Calu3 (cell line): ENCODE results near the gene ALG5. TPM values are rescaled to one million over a fixed set of nuclear protein-coding genes. Genes with fewer than 3 reads are reported as not detected.

Experiments
- BruUV-seq: library from RNA; stranded (reverse); fragments of 400-500 nt; replicated peaks from 2 replicates; lab custom pipeline; 2021; lab: Mats Ljungman, UMichigan
- CTCF ChIA-PET: fragments of 300-600 bp; sonication (Branson Sonifier 250); formaldehyde crosslinking; loops from one replicate; lab custom pipeline; 2022; ENCODE audit warnings: antibody characterized with exemption; lab: Charles Lee
- DNase-seq: peaks from one replicate; pipeline ENCODE4 v3.0.0; 2022
- H3K27ac Mint-ChIP-seq: one replicate; pipeline ENCODE4 v1.8.0; 2022; ENCODE audit warnings: mixed read lengths; ENCODE audit not compliant: unreplicated experiment
- H3K27me3 Mint-ChIP-seq: one replicate; pipeline ENCODE4 v1.8.0; 2022; ENCODE audit warnings: mixed read lengths; ENCODE audit not compliant: unreplicated experiment
- H3K36me3 Mint-ChIP-seq: one replicate; pipeline ENCODE4 v1.8.0; 2022; ENCODE audit warnings: mild to moderate bottlenecking, moderate library complexity, mixed read lengths; ENCODE audit not compliant: insufficient read depth, unreplicated experiment
- H3K4me1 Mint-ChIP-seq: one replicate; pipeline ENCODE4 v1.8.0; 2022; ENCODE audit warnings: mild to moderate bottlenecking, low read depth, mixed read lengths; ENCODE audit not compliant: unreplicated experiment
- H3K4me3 Mint-ChIP-seq: one replicate; pipeline ENCODE4 v1.8.0; 2022; ENCODE audit warnings: mild to moderate bottlenecking, low read depth, moderate library complexity, mixed read lengths; ENCODE audit not compliant: unreplicated experiment
- H3K9me3 Mint-ChIP-seq: one replicate; pipeline ENCODE4 v1.8.0; 2022; ENCODE audit warnings: low read depth, mixed read lengths; ENCODE audit not compliant: unreplicated experiment
- CTCF ChIP-seq: fragments of 200-600 bp; IDR thresholded peaks from one replicate; pipeline ENCODE4 v1.8.0; 2022; ENCODE audit warnings: antibody characterized with exemption; ENCODE audit not compliant: unreplicated experiment
- intact Hi-C: fragments of 100-400 bp; cut with micrococcal nuclease; formaldehyde crosslinking; loops from one replicate; pipeline ENCODE4 v1.10.0; 2022; ENCODE audit not compliant: unreplicated experiment
- total RNA-seq: library from RNA; stranded (reverse); gene quantifications from 2 replicates; pipeline ENCODE4 v1.2.3, GENCODE V29; 2022

Gene ALG5
- total RNA-seq, 1 experiment from 2014 or later: 35.7 TPM

GRCh38 chr13:36915896-36916640 is 83.1 kb downstream of the ALG5 start:
- H3K4me1 Mint-ChIP-seq: no peaks in the 10 kb centered on the region
- peaks cover 11% of the 10 kb centered on the region for H3K36me3 Mint-ChIP-seq
- DNase-seq: no peak
- TF ChIP-seq CTCF: no peak
- no peaks in the 10 kb centered on the region for H3K27me3 Mint-ChIP-seq
- no TSS peak for BruUV-seq
- intact Hi-C loops: no loop called here
- no peak overlapping the region for H3K27ac Mint-ChIP-seq
- no peaks in the 10 kb centered on the region for H3K9me3 Mint-ChIP-seq
- CTCF ChIA-PET: interaction anchor here (0.6 kb wide), 1 partner anchor 24 kb away, joined by 6 read pairs; no protein-coding TSS in a partner anchor
- no peak overlapping the region for H3K4me3 Mint-ChIP-seq

GRCh38 chr13:36915106-36915505 is 84.0 kb downstream of the ALG5 start:
- H3K4me3 Mint-ChIP-seq: no peak overlapping the region
- H3K4me1 Mint-ChIP-seq: no peaks in the 10 kb centered on the region
- no TSS peak for BruUV-seq
- no peak for TF ChIP-seq CTCF
- no peaks in the 10 kb centered on the region for H3K27me3 Mint-ChIP-seq
- no peak for DNase-seq
- intact Hi-C loops: no loop called here
- CTCF ChIA-PET: no interaction called here
- peaks cover 11% of the 10 kb centered on the region for H3K36me3 Mint-ChIP-seq
- H3K9me3 Mint-ChIP-seq: no peaks in the 10 kb centered on the region
- H3K27ac Mint-ChIP-seq: no peak overlapping the region

- peaks cover 7% of the 10 kb centered on the region for H3K36me3 Mint-ChIP-seq
- H3K4me3 Mint-ChIP-seq: no peak overlapping the region
- no peak for TF ChIP-seq CTCF
- CTCF ChIA-PET: no interaction called here
- no peaks in the 10 kb centered on the region for H3K9me3 Mint-ChIP-seq
- no peaks in the 10 kb centered on the region for H3K27me3 Mint-ChIP-seq
- intact Hi-C loops: no loop called here
- BruUV-seq: no TSS peak
- H3K4me1 Mint-ChIP-seq: no peaks in the 10 kb centered on the region
- DNase-seq: no peak
- no peak overlapping the region for H3K27ac Mint-ChIP-seq
Observed at GRCh38 chr13:36914648-36915047, 84.5 kb downstream of the ALG5 start.

GRCh38 chr13:36913463-36913862 is 85.7 kb downstream of the ALG5 start:
- intact Hi-C loops: no loop called here
- Mint-ChIP-seq H3K4me1 (no peaks in the 10 kb centered on the region), H3K4me3 (no peak overlapping the region), H3K36me3 (no peaks in the 10 kb centered on the region), H3K27me3 (no peaks in the 10 kb centered on the region), H3K9me3 (no peaks in the 10 kb centered on the region), H3K27ac (no peak overlapping the region)
- BruUV-seq: no TSS peak
- no peak for DNase-seq
- TF ChIP-seq CTCF: no peak
- CTCF ChIA-PET: no interaction called here
